GM10847 (cell line): ENCODE results near the gene BTN1A1.

Experiments
- POLR2A ChIP-seq: IDR thresholded peaks from 2 replicates; pipeline ENCODE4 v1.6.1; 2011; ENCODE audit not compliant: insufficient read length; ENCODE audit errors: extremely low read depth

Gene BTN1A1

GRCh38 chr6:26487466-26487865, 12.6 kb upstream of the BTN1A1 start:
- no peak for TF ChIP-seq POLR2A

DNA sequence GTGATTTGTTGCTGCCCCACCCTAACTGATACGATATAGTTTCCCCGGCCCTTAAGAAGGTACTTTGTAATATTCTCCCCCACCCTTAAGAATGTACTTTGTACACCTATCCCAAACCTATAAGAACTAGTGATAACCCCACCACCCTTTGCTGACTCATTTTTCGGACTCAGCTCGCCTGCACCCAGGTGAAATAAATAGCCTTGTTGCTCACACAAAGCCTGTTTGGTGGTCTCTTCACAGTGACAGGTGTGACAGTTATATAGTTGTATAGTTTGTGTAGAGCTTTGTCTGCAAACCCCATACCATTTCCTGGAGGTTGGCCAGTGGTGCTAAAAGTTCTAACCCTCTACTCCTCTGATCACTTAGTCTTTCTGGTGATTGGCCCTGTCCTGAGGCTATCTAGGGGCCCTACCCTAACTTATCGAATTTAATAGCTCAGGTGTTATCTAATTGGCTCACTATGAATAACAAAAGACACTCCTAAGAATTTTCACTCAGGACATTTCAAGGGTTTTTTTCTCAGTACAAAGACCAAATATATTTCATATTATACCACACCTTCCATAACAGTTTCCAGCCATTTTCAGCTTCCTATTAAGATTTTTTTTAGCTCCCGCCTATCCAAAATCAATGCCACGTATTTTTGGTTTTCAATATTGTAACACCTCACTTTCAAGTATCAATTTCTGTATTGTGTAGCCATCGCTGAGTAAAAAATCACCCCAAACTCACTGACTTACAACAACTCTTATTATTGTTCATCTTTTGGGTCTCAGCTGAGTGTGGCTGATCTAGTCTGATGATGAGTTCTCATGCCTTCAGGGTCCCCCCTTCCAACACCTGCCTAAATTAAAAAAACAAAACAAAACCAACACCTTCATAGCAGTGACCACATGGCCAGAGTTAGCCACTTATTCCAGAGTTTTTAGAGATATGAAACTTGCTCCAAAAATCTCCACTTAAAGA, 9.8 kb upstream of the BTN1A1 start:
- TF ChIP-seq POLR2A: no peak

- no peak for TF ChIP-seq POLR2A
Measured at GRCh38 chr6:26491604-26492003, 8.5 kb upstream of the BTN1A1 start.

- no peak for TF ChIP-seq POLR2A
Measured at GRCh38 chr6:26493258-26493657, 6.8 kb upstream of the BTN1A1 start.

DNA sequence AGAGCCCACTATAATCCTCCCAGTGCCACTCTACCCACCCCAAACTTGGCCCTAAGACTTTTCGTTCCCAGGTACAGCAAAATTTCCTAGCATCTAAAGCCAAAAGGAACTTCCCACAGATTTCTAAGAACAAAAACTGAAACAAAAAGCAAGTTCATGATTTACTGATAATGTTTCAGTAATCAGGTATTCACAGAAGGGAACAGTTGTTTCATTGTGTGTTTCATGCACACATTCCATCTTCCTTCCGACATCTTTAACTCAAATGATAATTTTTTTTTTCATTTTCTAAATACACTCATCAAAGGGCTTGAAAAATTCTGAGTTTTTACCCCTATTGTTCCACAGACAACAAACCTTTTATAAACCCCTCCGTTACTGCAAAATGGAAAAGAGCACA, 6.0 kb upstream of the BTN1A1 start:
- no peak for TF ChIP-seq POLR2A

DNA sequence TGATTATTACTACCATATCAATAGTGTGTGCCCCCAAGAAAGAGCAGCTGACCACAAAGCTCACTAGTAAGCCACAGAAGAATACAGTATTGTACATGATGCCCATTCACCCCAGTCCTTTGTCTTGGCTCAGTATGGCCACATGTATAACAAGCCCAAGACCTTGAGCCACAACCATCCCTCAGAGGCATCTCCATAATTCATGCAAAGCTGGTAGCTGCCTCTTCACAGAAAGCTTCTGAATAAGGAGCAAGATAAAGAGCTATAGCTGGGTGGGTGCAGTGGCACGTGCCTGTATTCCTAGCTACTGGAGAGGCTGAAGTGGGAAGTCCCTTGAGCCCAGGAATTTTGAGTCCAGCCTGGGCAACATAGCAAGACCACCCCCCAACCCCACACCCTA, 4.8 kb upstream of the BTN1A1 start:
- no peak for TF ChIP-seq POLR2A

GRCh38 chr6:26497610-26498009, 2.5 kb upstream of the BTN1A1 start:
- no peak for TF ChIP-seq POLR2A

GRCh38 chr6:26501482-26501986, 1.4 kb downstream of the BTN1A1 start:
- TF ChIP-seq POLR2A: no peak

GRCh38 chr6:26502165-26502564, 2.1 kb downstream of the BTN1A1 start:
- no peak for TF ChIP-seq POLR2A

GRCh38 chr6:26502626-26503025, 2.5 kb downstream of the BTN1A1 start:
- TF ChIP-seq POLR2A: no peak

GRCh38 chr6:26507658-26508057, 7.6 kb downstream of the BTN1A1 start:
- no peak for TF ChIP-seq POLR2A

GRCh38 chr6:26514984-26515383, 14.9 kb downstream of the BTN1A1 start:
- no peak for TF ChIP-seq POLR2A

- TF ChIP-seq POLR2A: no peak
Measured at GRCh38 chr6:26516481-26517427, 16.7 kb downstream of the BTN1A1 start.

- no peak for TF ChIP-seq POLR2A
Measured at GRCh38 chr6:26519359-26519758, 19.3 kb downstream of the BTN1A1 start.

DNA sequence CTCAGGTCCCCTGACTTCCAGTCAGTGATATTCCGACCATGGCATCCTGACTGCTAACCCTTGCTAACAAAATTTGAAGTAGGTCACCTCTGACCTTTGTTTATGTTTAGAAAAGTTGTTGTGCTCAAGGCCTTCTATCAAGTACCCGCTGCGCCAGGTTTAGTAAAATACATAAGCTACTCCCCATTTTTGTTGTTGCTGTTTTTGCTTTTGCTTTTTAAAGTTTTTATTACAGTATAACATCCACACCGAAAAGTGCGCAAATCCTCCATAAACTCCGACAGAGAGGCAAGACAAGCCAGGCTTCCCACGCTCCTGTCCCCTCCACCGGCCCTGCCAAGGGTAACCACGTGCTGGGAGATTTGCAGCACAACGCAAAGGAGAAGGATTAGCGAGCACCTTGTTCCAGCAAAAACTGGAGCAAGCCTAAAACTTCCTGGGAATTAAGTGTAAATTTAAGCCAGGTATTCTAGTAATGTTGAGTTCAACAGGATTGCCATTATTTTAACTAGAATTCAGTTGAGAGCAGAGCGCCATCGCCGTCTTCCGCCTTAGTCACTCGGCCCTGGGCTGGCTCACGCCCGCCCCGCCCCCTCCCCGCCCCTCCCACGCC, 20.2 kb downstream of the BTN1A1 start:
- no peak for TF ChIP-seq POLR2A
